Liver (tissue), 3 donors: ENCODE data around the gene NGB.

Source experiments
- ATF3 ChIP-seq: IDR thresholded peaks from 2 replicates; pipeline ENCODE4 v1.6.1; 2016; ENCODE audit warnings: antibody characterized with exemption
- CTCF ChIP-seq: fragments of 150-350 bp; IDR thresholded peaks from 2 replicates; pipeline ENCODE4 v1.5.1; 2017; ENCODE audit warnings: improper control_type of control experiment, low read depth, low read length; ENCODE audit not compliant: missing input control
- FOXA2 ChIP-seq: IDR thresholded peaks from 2 replicates; pipeline ENCODE4 v1.6.1; 2016; ENCODE audit warnings: antibody characterized with exemption
- JUND ChIP-seq, 2 donors: IDR thresholded peaks; 2 replicates each; pipeline ENCODE4 v1.6.1; 2016; ENCODE audit warnings: antibody characterized with exemption in 2 of 2
- RAD21 ChIP-seq, 2 donors: IDR thresholded peaks; 2 replicates each; pipeline ENCODE4 v1.6.1; 2016; ENCODE audit warnings: antibody characterized with exemption in 2 of 2, mild to moderate bottlenecking in 2 of 2
- RXRA ChIP-seq, 2 donors: IDR thresholded peaks; 2 replicates each; pipeline ENCODE4 v1.6.1; 2017 to 2018; ENCODE audit warnings: antibody characterized with exemption in 2 of 2, mild to moderate bottlenecking in 1 of 2
- TAF1 ChIP-seq: conservative IDR thresholded peaks from 2 replicates; pipeline ENCODE4 v1.6.1; 2016; ENCODE audit warnings: antibody characterized with exemption, mild to moderate bottlenecking
- donor health status: healthy.
- donor health status: healthy.

- no peak for TF ChIP-seq FOXA2
- no peak for TF ChIP-seq JUND (IDR thresholded peaks at IDR 0.05)
- TF ChIP-seq CTCF: no peak
- no peak for TF ChIP-seq RXRA (IDR thresholded peaks at IDR 0.05)
- no peak for TF ChIP-seq TAF1
- TF ChIP-seq ATF3: no peak
- TF ChIP-seq RAD21 (IDR thresholded peaks at IDR 0.05): no peak
Observed at GRCh38 chr14:77266336-77266735, 4.7 kb downstream of the NGB start.
